Prostate gland (tissue), 2 donors: ENCODE data around the gene SPOCK1.

Source experiments
- CTCF ChIP-seq, 4 experiments: fragments of 200-600 bp in 2 of 4; fragments of 450-650 bp in 2 of 4; sonication (generic) in 2 of 4; IDR thresholded peaks; 1 replicate in 3 of 4; 2 replicates in 1 of 4; pipeline ENCODE4 v1.5.1; 2016 to 2019; ENCODE audit warnings: antibody characterized with exemption in 4 of 4, mild to moderate bottlenecking in 2 of 4, moderate library complexity in 2 of 4
- POLR2A ChIP-seq: fragments of 450-650 bp; IDR thresholded peaks from one replicate; pipeline ENCODE4 v1.6.1; 2016; ENCODE audit warnings: antibody characterized with exemption, mild to moderate bottlenecking

- TF ChIP-seq CTCF (IDR thresholded peaks at IDR 0.05) = no peak
- no peak for TF ChIP-seq POLR2A
Measured at GRCh38 chr5:137158691-137159090, 340.4 kb downstream of the SPOCK1 start.
